ENCODE results near the gene VDR. TPM values are rescaled to one million over a fixed set of nuclear protein-coding genes. Genes with fewer than 3 reads are reported as not detected.

Gene VDR
- polyA plus RNA-seq, 1 donor (not counting 4 experiments of a cell fraction or from before 2014, with no cell fraction given): 43.3 TPM

- H3K9me1 ChIP-seq (ENCODE audit: control insufficient read depth, extremely low read depth, insufficient read depth, low read length): peaks cover 9% of the 10 kb centered on the region
- FAIRE-seq (no peak), DNase-seq (ENCODE audit: low read depth, low spot score) (no peak)
- peaks cover 60% of the 10 kb centered on the region for H3K4me1 ChIP-seq (ENCODE audit: control insufficient read depth, extremely low read depth, insufficient read depth, low read length)
- dilution Hi-C loops (cut with MboI; ENCODE audit: extremely low pct_ligation_motif_present, low sequenced_read_pairs): no loop called here
- peak overlapping the region; percentile 13 for H3K9ac ChIP-seq (ENCODE audit: control insufficient read depth, extremely low read depth, insufficient read depth, low read length)
- H3K27me3 ChIP-seq (ENCODE audit: control insufficient read depth, extremely low read depth, insufficient read depth, low read length): no peaks in the 10 kb centered on the region
- H3K4me3 ChIP-seq (ENCODE audit: control insufficient read depth in 2 of 3, extremely low read depth in 1 of 3, insufficient read depth in 2 of 3, low read depth in 1 of 3, low read length in 3 of 3): peak overlapping the region in 2 of 3 experiments; percentile 39 to 90
- H3K36me3 ChIP-seq (ENCODE audit: control insufficient read depth in 2 of 2, extremely low read depth in 1 of 2, insufficient read depth in 2 of 2, low read length in 2 of 2): peaks cover 6 to 27% of the 10 kb centered on the region in 2 experiments
- H4K20me1 ChIP-seq (ENCODE audit: control insufficient read depth, extremely low read depth, insufficient read depth, low read length): peaks cover 26% of the 10 kb centered on the region
- no peaks in the 10 kb centered on the region for H3K9me3 ChIP-seq (ENCODE audit: control insufficient read depth, low read depth, low read length)
- H2AFZ ChIP-seq (ENCODE audit: control insufficient read depth, low read length): no peak overlapping the region
- H3K4me2 ChIP-seq (ENCODE audit: control insufficient read depth, extremely low read depth, insufficient read depth, low read depth, low read length): peak overlapping the region; percentile 93
- TF ChIP-seq CTCF (optimal IDR thresholded peaks at IDR 0.05 in 1 of 3, IDR thresholded peaks at IDR 0.05 in 1 of 3, conservative IDR thresholded peaks at IDR 0.05 in 1 of 3; ENCODE audit: extremely low read depth in 1 of 3, insufficient read depth in 2 of 3, low read length in 3 of 3): no peak
- peaks cover 73% of the 10 kb centered on the region for H3K79me2 ChIP-seq (ENCODE audit: control insufficient read depth, insufficient read depth, low read length)
- H3K27ac ChIP-seq (ENCODE audit: control insufficient read depth, insufficient read depth, low read length): peak overlapping the region; percentile 19
Measured at GRCh38 chr12:47901718-47902093, 3.1 kb downstream of the VDR start.

GRCh38 chr12:47901063-47901717, 3.6 kb downstream of the VDR start:
- H3K9me1 ChIP-seq (ENCODE audit: control insufficient read depth, extremely low read depth, insufficient read depth, low read length): peaks cover 9% of the 10 kb centered on the region

More at GRCh38 chr12:47901063-47901717, 3.6 kb downstream of the VDR start:
- Histone ChIP-seq H3K27ac (ENCODE audit: control insufficient read depth, insufficient read depth, low read length) (peak overlapping the region; percentile 19), H3K4me2 (ENCODE audit: control insufficient read depth, extremely low read depth, insufficient read depth, low read depth, low read length) (peak overlapping the region; percentile 93), H3K9me3 (ENCODE audit: control insufficient read depth, low read depth, low read length) (no peaks in the 10 kb centered on the region), H3K36me3 (ENCODE audit: control insufficient read depth in 2 of 2, extremely low read depth in 1 of 2, insufficient read depth in 2 of 2, low read length in 2 of 2) (peaks cover 6 to 32% of the 10 kb centered on the region in 2 experiments), H3K79me2 (ENCODE audit: control insufficient read depth, insufficient read depth, low read length) (peaks cover 78% of the 10 kb centered on the region), H3K9ac (ENCODE audit: control insufficient read depth, extremely low read depth, insufficient read depth, low read length) (peak overlapping the region; percentile 13), H4K20me1 (ENCODE audit: control insufficient read depth, extremely low read depth, insufficient read depth, low read length) (peaks cover 26% of the 10 kb centered on the region), H3K4me1 (ENCODE audit: control insufficient read depth, extremely low read depth, insufficient read depth, low read length) (peaks cover 65% of the 10 kb centered on the region), H2AFZ (ENCODE audit: control insufficient read depth, low read length) (no peak overlapping the region), H3K4me3 (ENCODE audit: control insufficient read depth in 2 of 3, extremely low read depth in 1 of 3, insufficient read depth in 2 of 3, low read depth in 1 of 3, low read length in 3 of 3) (peak overlapping the region in 2 of 3 experiments; percentile 9 to 46), H3K27me3 (ENCODE audit: control insufficient read depth, extremely low read depth, insufficient read depth, low read length) (no peaks in the 10 kb centered on the region)
- DNase-seq (ENCODE audit: low read depth, low spot score) (no peak), FAIRE-seq (no peak)
- no peak for TF ChIP-seq EZH2 (IDR thresholded peaks at IDR 0.05; ENCODE audit: low read length)
- TF ChIP-seq CTCF (optimal IDR thresholded peaks at IDR 0.05 in 1 of 3, IDR thresholded peaks at IDR 0.05 in 1 of 3, conservative IDR thresholded peaks at IDR 0.05 in 1 of 3; ENCODE audit: extremely low read depth in 1 of 3, insufficient read depth in 2 of 3, low read length in 3 of 3): no peak
- dilution Hi-C loops (cut with MboI; ENCODE audit: extremely low pct_ligation_motif_present, low sequenced_read_pairs): no loop called here
